WTC11 (cell line): ENCODE measurements around the gene BCAR3. TPM values are rescaled to one million over a fixed set of nuclear protein-coding genes. Genes with fewer than 3 reads are reported as not detected.

Experiments
- ATAC-seq: fragments of 200-7000 bp; cut with Tn5 transposase; 2 replicates; pipeline ENCODE4 v1.10.0; 2021; ENCODE audit warnings: mild to moderate bottlenecking, moderate library complexity
- CTCF ChIA-PET: fragments of 300-600 bp; sonication (Branson Sonifier 250); formaldehyde crosslinking; loops from one replicate; lab custom pipeline; 2021; ENCODE audit warnings: antibody characterized with exemption; lab: Charles Lee
- POLR2A ChIA-PET: fragments of 350-600 bp; sonication (Branson Sonifier 250); formaldehyde crosslinking; loops from one replicate; lab custom pipeline; 2021; ENCODE audit warnings: antibody characterized with exemption; lab: Charles Lee
- DNase-seq: peaks from one replicate; pipeline ENCODE4 v3.0.0; 2021; ENCODE audit warnings: low spot score
- H3K27ac Mint-ChIP-seq: 2 replicates; pipeline ENCODE4 v1.8.0; 2021; ENCODE audit warnings: mixed read lengths
- H3K27me3 Mint-ChIP-seq: 2 replicates; pipeline ENCODE4 v1.8.0; 2021; ENCODE audit warnings: low read depth, mild to moderate bottlenecking, moderate library complexity, mixed read lengths
- H3K36me3 Mint-ChIP-seq: 2 replicates; pipeline ENCODE4 v1.8.0; 2021; ENCODE audit warnings: mixed read lengths
- H3K4me1 Mint-ChIP-seq: 2 replicates; pipeline ENCODE4 v1.8.0; 2022; ENCODE audit warnings: mixed read lengths
- H3K4me3 Mint-ChIP-seq: 2 replicates; pipeline ENCODE4 v1.8.0; 2021; ENCODE audit warnings: mild to moderate bottlenecking, moderate library complexity, mixed read lengths
- H3K9me3 Mint-ChIP-seq: 2 replicates; pipeline ENCODE4 v1.8.0; 2021; ENCODE audit warnings: mixed read lengths
- ATF1 ChIP-seq: sonication (generic); formaldehyde crosslinking; IDR thresholded peaks from 2 replicates; pipeline ENCODE4 v1.8.1; 2023; ENCODE audit warnings: mild to moderate bottlenecking, moderate library complexity, missing genetic modification reagents
- CBFB ChIP-seq: sonication (generic); formaldehyde crosslinking; IDR thresholded peaks from 2 replicates; pipeline ENCODE4 v1.8.1; 2022; ENCODE audit warnings: mild to moderate bottlenecking, low read depth, missing genetic modification reagents
- FOXK1 ChIP-seq: sonication (generic); formaldehyde crosslinking; IDR thresholded peaks from 2 replicates; pipeline ENCODE4 v1.8.0; 2022; ENCODE audit warnings: mild to moderate bottlenecking, moderate library complexity, missing genetic modification reagents
- GRHL2 ChIP-seq: fragments of 250-450 bp; sonication (Bioruptor Pico); IDR thresholded peaks from 2 replicates; pipeline ENCODE4 v1.8.0; 2022; ENCODE audit warnings: mild to moderate bottlenecking, moderate library complexity; ENCODE audit not compliant: insufficient replicate concordance, severe bottlenecking
- MYBL2 ChIP-seq: sonication (generic); formaldehyde crosslinking; IDR thresholded peaks from 2 replicates; pipeline ENCODE4 v1.8.1; 2023; ENCODE audit warnings: mild to moderate bottlenecking, moderate library complexity, missing genetic modification reagents
- NFE2L1 ChIP-seq: sonication (generic); formaldehyde crosslinking; IDR thresholded peaks from 2 replicates; pipeline ENCODE4 v1.8.1; 2023; ENCODE audit warnings: missing genetic modification reagents
- NR1H2 ChIP-seq: sonication (generic); formaldehyde crosslinking; IDR thresholded peaks from 2 replicates; pipeline ENCODE4 v1.9.0; 2021; ENCODE audit warnings: mild to moderate bottlenecking, moderate library complexity, missing genetic modification reagents
- PRRX2 ChIP-seq: fragments of 250-450 bp; sonication (Bioruptor Pico); IDR thresholded peaks from 2 replicates; pipeline ENCODE4 v1.8.0; 2021; ENCODE audit warnings: mild to moderate bottlenecking
- TCF7 ChIP-seq: sonication (generic); formaldehyde crosslinking; IDR thresholded peaks from 2 replicates; pipeline ENCODE4 v1.8.0; 2022; ENCODE audit warnings: mild to moderate bottlenecking, low read depth, missing genetic modification reagents, moderate library complexity
- TEAD1 ChIP-seq: sonication (generic); formaldehyde crosslinking; IDR thresholded peaks from 2 replicates; pipeline ENCODE4 v1.8.0; 2022; ENCODE audit warnings: mild to moderate bottlenecking, missing genetic modification reagents
- TP53 ChIP-seq: sonication (generic); formaldehyde crosslinking; IDR thresholded peaks from 2 replicates; pipeline ENCODE4 v1.8.1; 2023; ENCODE audit warnings: mild to moderate bottlenecking, missing genetic modification reagents
- ZNF219 ChIP-seq: sonication (generic); formaldehyde crosslinking; IDR thresholded peaks from 2 replicates; pipeline ENCODE4 v1.8.0; 2023; ENCODE audit warnings: missing genetic modification reagents, mild to moderate bottlenecking, borderline replicate concordance
- ZNF671 ChIP-seq: fragments of 250-450 bp; sonication (Bioruptor Pico); IDR thresholded peaks from 2 replicates; pipeline ENCODE4 v1.8.0; 2021; ENCODE audit warnings: mild to moderate bottlenecking
- total RNA-seq: library from RNA; stranded (reverse); gene quantifications from 3 replicates; pipeline ENCODE4 v1.2.3, GENCODE V29; 2021
- TF ChIP-seq, protein P1 (sequence below): sonication (generic); formaldehyde crosslinking; conservative IDR thresholded peaks from 2 replicates; pipeline ENCODE4 v1.8.1; 2023; ENCODE audit warnings: mild to moderate bottlenecking, low read depth, missing genetic modification reagents, moderate library complexity
- TF ChIP-seq, protein P2 (sequence below): fragments of 250-450 bp; sonication (Bioruptor Pico); IDR thresholded peaks from 2 replicates; pipeline ENCODE4 v1.9.0; 2021; ENCODE audit warnings: mild to moderate bottlenecking
- TF ChIP-seq, protein P3 (sequence below): sonication (generic); formaldehyde crosslinking; IDR thresholded peaks from 2 replicates; pipeline ENCODE4 v1.8.0; 2023; ENCODE audit warnings: mild to moderate bottlenecking, missing genetic modification reagents
- TF ChIP-seq, protein P4 (sequence below): fragments of 250-450 bp; sonication (Bioruptor Pico); IDR thresholded peaks from 2 replicates; pipeline ENCODE4 v1.9.0; 2021; ENCODE audit warnings: moderate library complexity, mild to moderate bottlenecking, inconsistent platforms, borderline replicate concordance
- TF ChIP-seq, protein P5 (sequence below): fragments of 250-450 bp; sonication (Bioruptor Pico); IDR thresholded peaks from 2 replicates; pipeline ENCODE4 v1.8.0; 2021; ENCODE audit warnings: mild to moderate bottlenecking
- TF ChIP-seq, protein P6 (sequence below): sonication (generic); formaldehyde crosslinking; IDR thresholded peaks from 2 replicates; pipeline ENCODE4 v1.8.1; 2023; ENCODE audit warnings: mild to moderate bottlenecking, missing genetic modification reagents

Gene BCAR3
- total RNA-seq, 1 experiment from 2014 or later = 14.8 TPM

DNA sequence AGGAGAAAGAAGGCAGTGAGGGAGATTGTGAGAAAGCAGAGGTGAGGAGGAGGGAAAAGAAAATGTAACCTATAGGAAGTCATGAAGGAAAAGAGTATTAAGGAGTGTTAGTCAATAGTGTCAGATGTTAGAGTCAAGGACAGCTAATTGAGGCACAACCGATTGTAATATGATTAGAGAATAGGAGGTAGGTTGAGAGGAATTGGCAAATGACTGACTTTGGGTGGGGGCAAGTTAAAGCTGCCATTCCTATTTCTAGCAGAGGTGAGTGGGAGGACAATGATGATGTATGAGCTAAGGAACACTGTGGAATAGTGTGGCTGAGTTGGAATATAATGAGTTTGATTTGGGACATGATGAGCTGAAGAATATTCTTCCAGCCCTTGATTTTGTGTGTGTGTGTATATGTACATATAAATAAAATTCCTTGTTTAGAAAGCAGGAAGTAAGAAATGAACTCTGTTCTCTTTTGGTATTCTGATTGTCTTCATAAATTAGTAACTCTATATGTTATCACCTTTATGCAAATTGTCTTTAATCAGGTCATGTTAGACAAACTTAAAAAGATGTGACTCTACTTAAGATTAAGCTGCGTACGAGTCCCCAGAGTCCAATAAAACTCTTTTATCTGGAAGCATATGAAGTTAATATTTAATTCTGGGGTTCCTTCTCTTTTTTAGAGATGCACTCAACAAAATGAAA lies 135.3 kb downstream of the BCAR3 start:
- ChIA-PET CTCF (no interaction called here), POLR2A (no interaction called here)
- no peak for ATAC-seq
- Mint-ChIP-seq H3K9me3 (no peaks in the 10 kb centered on the region), H3K36me3 (peaks cover 26% of the 10 kb centered on the region), H3K4me1 (peaks cover 8% of the 10 kb centered on the region), H3K27ac (peak overlapping the region; percentile 30), H3K27me3 (no peaks in the 10 kb centered on the region), H3K4me3 (no peak overlapping the region)
- DNase-seq = no peak
- no peak for TF ChIP-seq GRHL2 (CRISPR knock-in tag)
- TF ChIP-seq, protein P1, sequence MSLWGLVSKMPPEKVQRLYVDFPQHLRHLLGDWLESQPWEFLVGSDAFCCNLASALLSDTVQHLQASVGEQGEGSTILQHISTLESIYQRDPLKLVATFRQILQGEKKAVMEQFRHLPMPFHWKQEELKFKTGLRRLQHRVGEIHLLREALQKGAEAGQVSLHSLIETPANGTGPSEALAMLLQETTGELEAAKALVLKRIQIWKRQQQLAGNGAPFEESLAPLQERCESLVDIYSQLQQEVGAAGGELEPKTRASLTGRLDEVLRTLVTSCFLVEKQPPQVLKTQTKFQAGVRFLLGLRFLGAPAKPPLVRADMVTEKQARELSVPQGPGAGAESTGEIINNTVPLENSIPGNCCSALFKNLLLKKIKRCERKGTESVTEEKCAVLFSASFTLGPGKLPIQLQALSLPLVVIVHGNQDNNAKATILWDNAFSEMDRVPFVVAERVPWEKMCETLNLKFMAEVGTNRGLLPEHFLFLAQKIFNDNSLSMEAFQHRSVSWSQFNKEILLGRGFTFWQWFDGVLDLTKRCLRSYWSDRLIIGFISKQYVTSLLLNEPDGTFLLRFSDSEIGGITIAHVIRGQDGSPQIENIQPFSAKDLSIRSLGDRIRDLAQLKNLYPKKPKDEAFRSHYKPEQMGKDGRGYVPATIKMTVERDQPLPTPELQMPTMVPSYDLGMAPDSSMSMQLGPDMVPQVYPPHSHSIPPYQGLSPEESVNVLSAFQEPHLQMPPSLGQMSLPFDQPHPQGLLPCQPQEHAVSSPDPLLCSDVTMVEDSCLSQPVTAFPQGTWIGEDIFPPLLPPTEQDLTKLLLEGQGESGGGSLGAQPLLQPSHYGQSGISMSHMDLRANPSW = no peak
- TF ChIP-seq NR1H2 (CRISPR knock-in tag) = no peak
- no peak for TF ChIP-seq ATF1 (CRISPR knock-in tag)
- no peak for TF ChIP-seq ZNF219 (CRISPR knock-in tag)
- TF ChIP-seq, protein P2, sequence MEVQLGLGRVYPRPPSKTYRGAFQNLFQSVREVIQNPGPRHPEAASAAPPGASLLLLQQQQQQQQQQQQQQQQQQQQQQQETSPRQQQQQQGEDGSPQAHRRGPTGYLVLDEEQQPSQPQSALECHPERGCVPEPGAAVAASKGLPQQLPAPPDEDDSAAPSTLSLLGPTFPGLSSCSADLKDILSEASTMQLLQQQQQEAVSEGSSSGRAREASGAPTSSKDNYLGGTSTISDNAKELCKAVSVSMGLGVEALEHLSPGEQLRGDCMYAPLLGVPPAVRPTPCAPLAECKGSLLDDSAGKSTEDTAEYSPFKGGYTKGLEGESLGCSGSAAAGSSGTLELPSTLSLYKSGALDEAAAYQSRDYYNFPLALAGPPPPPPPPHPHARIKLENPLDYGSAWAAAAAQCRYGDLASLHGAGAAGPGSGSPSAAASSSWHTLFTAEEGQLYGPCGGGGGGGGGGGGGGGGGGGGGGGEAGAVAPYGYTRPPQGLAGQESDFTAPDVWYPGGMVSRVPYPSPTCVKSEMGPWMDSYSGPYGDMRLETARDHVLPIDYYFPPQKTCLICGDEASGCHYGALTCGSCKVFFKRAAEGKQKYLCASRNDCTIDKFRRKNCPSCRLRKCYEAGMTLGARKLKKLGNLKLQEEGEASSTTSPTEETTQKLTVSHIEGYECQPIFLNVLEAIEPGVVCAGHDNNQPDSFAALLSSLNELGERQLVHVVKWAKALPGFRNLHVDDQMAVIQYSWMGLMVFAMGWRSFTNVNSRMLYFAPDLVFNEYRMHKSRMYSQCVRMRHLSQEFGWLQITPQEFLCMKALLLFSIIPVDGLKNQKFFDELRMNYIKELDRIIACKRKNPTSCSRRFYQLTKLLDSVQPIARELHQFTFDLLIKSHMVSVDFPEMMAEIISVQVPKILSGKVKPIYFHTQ (CRISPR knock-in tag) = no peak
- TF ChIP-seq ZNF671 (CRISPR knock-in tag) = no peak
- TF ChIP-seq, protein P3, sequence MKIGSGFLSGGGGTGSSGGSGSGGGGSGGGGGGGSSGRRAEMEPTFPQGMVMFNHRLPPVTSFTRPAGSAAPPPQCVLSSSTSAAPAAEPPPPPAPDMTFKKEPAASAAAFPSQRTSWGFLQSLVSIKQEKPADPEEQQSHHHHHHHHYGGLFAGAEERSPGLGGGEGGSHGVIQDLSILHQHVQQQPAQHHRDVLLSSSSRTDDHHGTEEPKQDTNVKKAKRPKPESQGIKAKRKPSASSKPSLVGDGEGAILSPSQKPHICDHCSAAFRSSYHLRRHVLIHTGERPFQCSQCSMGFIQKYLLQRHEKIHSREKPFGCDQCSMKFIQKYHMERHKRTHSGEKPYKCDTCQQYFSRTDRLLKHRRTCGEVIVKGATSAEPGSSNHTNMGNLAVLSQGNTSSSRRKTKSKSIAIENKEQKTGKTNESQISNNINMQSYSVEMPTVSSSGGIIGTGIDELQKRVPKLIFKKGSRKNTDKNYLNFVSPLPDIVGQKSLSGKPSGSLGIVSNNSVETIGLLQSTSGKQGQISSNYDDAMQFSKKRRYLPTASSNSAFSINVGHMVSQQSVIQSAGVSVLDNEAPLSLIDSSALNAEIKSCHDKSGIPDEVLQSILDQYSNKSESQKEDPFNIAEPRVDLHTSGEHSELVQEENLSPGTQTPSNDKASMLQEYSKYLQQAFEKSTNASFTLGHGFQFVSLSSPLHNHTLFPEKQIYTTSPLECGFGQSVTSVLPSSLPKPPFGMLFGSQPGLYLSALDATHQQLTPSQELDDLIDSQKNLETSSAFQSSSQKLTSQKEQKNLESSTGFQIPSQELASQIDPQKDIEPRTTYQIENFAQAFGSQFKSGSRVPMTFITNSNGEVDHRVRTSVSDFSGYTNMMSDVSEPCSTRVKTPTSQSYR (CRISPR knock-in tag) = no peak
- TF ChIP-seq TCF7 (CRISPR knock-in tag) = no peak
- TF ChIP-seq TP53 (CRISPR knock-in tag) = no peak
- no peak for TF ChIP-seq PRRX2
- TF ChIP-seq, protein P4, sequence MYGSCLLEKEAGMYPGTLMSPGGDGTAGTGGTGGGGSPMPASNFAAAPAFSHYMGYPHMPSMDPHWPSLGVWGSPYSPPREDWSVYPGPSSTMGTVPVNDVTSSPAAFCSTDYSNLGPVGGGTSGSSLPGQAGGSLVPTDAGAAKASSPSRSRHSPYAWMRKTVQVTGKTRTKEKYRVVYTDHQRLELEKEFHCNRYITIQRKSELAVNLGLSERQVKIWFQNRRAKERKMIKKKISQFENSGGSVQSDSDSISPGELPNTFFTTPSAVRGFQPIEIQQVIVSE (CRISPR knock-in tag) = no peak
- no peak for TF ChIP-seq MYBL2
- TF ChIP-seq CBFB = no peak

DNA sequence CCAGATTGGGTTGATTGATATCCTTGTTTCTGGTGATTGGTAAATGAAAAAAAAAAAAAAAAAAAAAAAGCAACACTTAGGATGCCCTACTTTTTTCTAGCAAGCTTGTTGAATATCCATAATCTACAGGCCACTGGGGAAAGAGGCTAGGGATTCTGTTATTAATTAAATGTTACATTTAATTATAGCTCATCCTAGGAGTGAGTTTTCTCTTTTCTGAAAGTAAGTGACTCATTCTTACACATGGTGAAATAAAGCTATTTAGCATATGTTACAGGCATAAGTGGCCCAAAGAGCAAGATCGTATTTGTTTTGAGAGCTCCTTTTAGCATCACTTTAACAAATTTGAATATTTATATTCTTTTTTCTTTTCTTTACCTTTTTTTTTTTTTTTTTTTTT lies 139.2 kb downstream of the BCAR3 start:
- no peak for ATAC-seq
- ChIA-PET POLR2A (interaction anchor here (0.6 to 1.1 kb wide), 6 partner anchors 10 to 1263 kb away, joined by 3 to 8 read pairs (median 4); partner anchors contain the start of gene FNBP1L), CTCF (interaction anchor here (0.6 to 1.6 kb wide), 5 partner anchors 9 to 302 kb away, joined by 3 to 6 read pairs (median 4); no protein-coding TSS in a partner anchor)
- peaks cover 11% of the 10 kb centered on the region for H3K4me1 Mint-ChIP-seq
- no peaks in the 10 kb centered on the region for H3K9me3 Mint-ChIP-seq
- no peak for DNase-seq
- H3K27ac Mint-ChIP-seq = no peak overlapping the region
- no peak overlapping the region for H3K4me3 Mint-ChIP-seq
- no peaks in the 10 kb centered on the region for H3K27me3 Mint-ChIP-seq
- peaks cover 12% of the 10 kb centered on the region for H3K36me3 Mint-ChIP-seq
- TF ChIP-seq, protein P5, sequence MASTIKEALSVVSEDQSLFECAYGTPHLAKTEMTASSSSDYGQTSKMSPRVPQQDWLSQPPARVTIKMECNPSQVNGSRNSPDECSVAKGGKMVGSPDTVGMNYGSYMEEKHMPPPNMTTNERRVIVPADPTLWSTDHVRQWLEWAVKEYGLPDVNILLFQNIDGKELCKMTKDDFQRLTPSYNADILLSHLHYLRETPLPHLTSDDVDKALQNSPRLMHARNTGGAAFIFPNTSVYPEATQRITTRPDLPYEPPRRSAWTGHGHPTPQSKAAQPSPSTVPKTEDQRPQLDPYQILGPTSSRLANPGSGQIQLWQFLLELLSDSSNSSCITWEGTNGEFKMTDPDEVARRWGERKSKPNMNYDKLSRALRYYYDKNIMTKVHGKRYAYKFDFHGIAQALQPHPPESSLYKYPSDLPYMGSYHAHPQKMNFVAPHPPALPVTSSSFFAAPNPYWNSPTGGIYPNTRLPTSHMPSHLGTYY (CRISPR knock-in tag) = no peak
- TF ChIP-seq, protein P6, sequence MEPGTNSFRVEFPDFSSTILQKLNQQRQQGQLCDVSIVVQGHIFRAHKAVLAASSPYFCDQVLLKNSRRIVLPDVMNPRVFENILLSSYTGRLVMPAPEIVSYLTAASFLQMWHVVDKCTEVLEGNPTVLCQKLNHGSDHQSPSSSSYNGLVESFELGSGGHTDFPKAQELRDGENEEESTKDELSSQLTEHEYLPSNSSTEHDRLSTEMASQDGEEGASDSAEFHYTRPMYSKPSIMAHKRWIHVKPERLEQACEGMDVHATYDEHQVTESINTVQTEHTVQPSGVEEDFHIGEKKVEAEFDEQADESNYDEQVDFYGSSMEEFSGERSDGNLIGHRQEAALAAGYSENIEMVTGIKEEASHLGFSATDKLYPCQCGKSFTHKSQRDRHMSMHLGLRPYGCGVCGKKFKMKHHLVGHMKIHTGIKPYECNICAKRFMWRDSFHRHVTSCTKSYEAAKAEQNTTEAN (CRISPR knock-in tag) = no peak
- no peak for TF ChIP-seq ZNF671 (CRISPR knock-in tag)
- TF ChIP-seq TEAD1 (CRISPR knock-in tag) = no peak
- TF ChIP-seq FOXK1 (CRISPR knock-in tag) = no peak
- no peak for TF ChIP-seq NFE2L1 (CRISPR knock-in tag)
